Ishikawa (cell line): Measurements from ENCODE around the gene NR2F1-AS1.

Source experiments
- CEBPB ChIP-seq: IDR thresholded peaks from 2 replicates; pipeline ENCODE4 v1.6.1; 2012
- CREB1 ChIP-seq: IDR thresholded peaks from 2 replicates; pipeline ENCODE4 v1.6.1; 2012; ENCODE audit warnings: low read depth
- EGR1 ChIP-seq: IDR thresholded peaks from 2 replicates; pipeline ENCODE4 v1.6.1; 2012
- EP300 ChIP-seq: IDR thresholded peaks from 2 replicates; pipeline ENCODE4 v1.6.1; 2012; ENCODE audit warnings: borderline replicate concordance
- FOXM1 ChIP-seq: IDR thresholded peaks from 2 replicates; pipeline ENCODE4 v1.6.1; 2012; ENCODE audit warnings: low read depth, borderline replicate concordance
- MAX ChIP-seq: IDR thresholded peaks from 2 replicates; pipeline ENCODE4 v1.6.1; 2012
- NFIC ChIP-seq: IDR thresholded peaks from 2 replicates; pipeline ENCODE4 v1.6.1; 2012
- RAD21 ChIP-seq: IDR thresholded peaks from 2 replicates; pipeline ENCODE4 v1.6.1; 2012; ENCODE audit warnings: low read depth
- REST ChIP-seq: IDR thresholded peaks from 2 replicates; pipeline ENCODE4 v1.6.1; 2012; ENCODE audit warnings: low read depth, mild to moderate bottlenecking
- TAF1 ChIP-seq: IDR thresholded peaks from 2 replicates; pipeline ENCODE4 v1.6.1; 2012; ENCODE audit warnings: low read depth, mild to moderate bottlenecking
- TCF12 ChIP-seq: IDR thresholded peaks from 2 replicates; pipeline ENCODE4 v1.6.1; 2012; ENCODE audit warnings: low read depth
- TEAD4 ChIP-seq: IDR thresholded peaks from 2 replicates; pipeline ENCODE4 v1.6.1; 2012
- YY1 ChIP-seq: IDR thresholded peaks from 2 replicates; pipeline ENCODE4 v1.6.1; 2012; ENCODE audit warnings: low read depth
- ZBTB7A ChIP-seq: IDR thresholded peaks from 2 replicates; pipeline ENCODE4 v1.6.1; 2012; ENCODE audit warnings: low read depth
- TF ChIP-seq, protein P1 (sequence below): IDR thresholded peaks from 2 replicates; pipeline ENCODE4 v1.6.1; 2012

NR2F1-AS1 gene

GRCh38 chr5:93403141-93403928, 177.7 kb downstream of the NR2F1-AS1 start:
- no peak for TF ChIP-seq YY1
- TF ChIP-seq CREB1 = no peak
- TF ChIP-seq, protein P1, sequence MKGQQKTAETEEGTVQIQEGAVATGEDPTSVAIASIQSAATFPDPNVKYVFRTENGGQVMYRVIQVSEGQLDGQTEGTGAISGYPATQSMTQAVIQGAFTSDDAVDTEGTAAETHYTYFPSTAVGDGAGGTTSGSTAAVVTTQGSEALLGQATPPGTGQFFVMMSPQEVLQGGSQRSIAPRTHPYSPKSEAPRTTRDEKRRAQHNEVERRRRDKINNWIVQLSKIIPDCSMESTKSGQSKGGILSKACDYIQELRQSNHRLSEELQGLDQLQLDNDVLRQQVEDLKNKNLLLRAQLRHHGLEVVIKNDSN = no peak
- TF ChIP-seq EGR1 = no peak
- TF ChIP-seq REST = no peak
- no peak for TF ChIP-seq EP300
- TF ChIP-seq FOXM1 = no peak
- no peak for TF ChIP-seq MAX
- no peak for TF ChIP-seq RAD21
- no peak for TF ChIP-seq CEBPB
- no peak for TF ChIP-seq ZBTB7A
- no peak for TF ChIP-seq NFIC
- no peak for TF ChIP-seq TEAD4
- TF ChIP-seq TCF12 = no peak
- no peak for TF ChIP-seq TAF1

DNA sequence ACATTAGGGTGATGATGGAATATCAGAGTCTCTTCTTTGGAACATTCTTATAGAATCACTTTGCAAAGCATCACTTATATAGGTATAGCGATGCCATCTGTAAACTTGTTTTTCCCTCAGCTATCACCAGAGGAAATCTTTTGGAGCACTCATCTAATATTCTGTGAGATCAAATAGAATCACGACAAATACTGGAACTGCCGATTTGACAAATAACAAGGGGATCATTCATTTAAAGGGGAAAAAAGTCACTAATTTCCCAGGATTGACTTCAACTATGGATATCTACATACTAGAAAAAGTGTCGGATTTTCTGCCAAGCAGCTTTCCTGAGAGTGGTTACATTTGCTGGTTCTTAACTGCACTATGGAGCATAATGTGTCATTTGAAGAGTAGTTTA, 178.6 kb downstream of the NR2F1-AS1 start:
- TF ChIP-seq TCF12 = no peak
- no peak for TF ChIP-seq CREB1
- TF ChIP-seq, protein P1 = no peak
- no peak for TF ChIP-seq MAX
- TF ChIP-seq REST = no peak
- TF ChIP-seq ZBTB7A = no peak
- no peak for TF ChIP-seq TAF1
- no peak for TF ChIP-seq EP300
- TF ChIP-seq TEAD4 = no peak
- no peak for TF ChIP-seq NFIC
- no peak for TF ChIP-seq CEBPB
- no peak for TF ChIP-seq FOXM1
- no peak for TF ChIP-seq YY1

DNA sequence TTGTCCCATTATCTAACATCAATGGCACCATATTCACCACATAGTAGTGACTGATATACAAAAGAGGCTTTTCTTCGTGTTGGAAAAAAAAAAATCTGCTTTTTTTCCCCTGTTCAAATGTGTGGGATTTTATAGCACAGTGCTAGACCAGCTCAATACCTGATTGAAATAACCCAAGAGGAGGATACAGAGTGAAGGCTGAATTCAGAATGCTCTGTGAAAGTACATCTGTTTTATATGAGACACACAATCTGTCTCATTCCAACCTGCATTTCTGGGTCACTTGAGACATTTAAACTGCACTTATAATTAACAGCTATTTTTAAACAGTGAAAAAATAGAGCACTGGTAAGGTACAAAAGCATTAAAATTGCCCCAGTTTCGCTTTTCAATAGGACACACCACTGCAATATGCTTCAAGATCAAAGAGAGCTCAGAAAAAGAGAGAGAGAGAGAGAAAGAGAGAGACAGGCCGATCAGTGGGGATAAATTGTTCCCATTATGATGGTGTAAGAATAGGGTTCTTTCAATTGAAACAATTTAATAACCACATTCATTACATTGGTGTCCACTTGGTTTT, 179.3 kb downstream of the NR2F1-AS1 start:
- TF ChIP-seq CEBPB (no peak), RAD21 (no peak), YY1 (no peak), FOXM1 (no peak), EGR1 (no peak), REST (no peak), TAF1 (no peak), NFIC (no peak), ZBTB7A (no peak), TEAD4 (no peak), EP300 (no peak), CREB1 (no peak)
- TF ChIP-seq, protein P1 = no peak

DNA sequence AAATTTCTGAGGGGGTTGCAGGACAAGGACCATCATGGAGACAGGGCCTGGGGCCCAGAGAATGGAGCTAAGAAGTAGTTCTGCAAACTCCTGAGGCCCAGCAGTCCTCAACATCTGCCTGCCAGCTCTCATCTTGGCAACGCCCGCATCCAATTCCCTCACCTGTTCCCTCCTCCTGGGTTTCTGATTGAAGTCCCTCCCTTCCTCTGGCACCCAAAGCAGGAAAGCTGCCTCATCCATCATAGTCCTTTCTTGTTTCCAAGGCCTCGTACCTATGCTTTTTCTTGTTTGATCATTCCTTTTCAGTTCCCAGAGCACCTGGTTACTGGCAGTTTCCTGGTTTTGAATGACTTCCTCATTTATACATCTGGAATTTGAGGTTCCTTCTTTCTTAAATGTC, 181.3 kb downstream of the NR2F1-AS1 start:
- no peak for TF ChIP-seq FOXM1
